Caco-2 (cell line): ENCODE results near the gene ARL6. TPM values are rescaled to one million over a fixed set of nuclear protein-coding genes. Genes with fewer than 3 reads are reported as not detected.

ENCODE experiments used
- BruUV-seq: library from RNA; stranded (reverse); fragments of 400-500 nt; replicated peaks from 2 replicates; lab custom pipeline; 2021; lab: Mats Ljungman, UMichigan
- CTCF ChIA-PET: fragments of 300-600 bp; sonication (Branson Sonifier 250); formaldehyde crosslinking; loops from one replicate; lab custom pipeline; 2022; ENCODE audit warnings: antibody characterized with exemption; lab: Charles Lee
- POLR2A ChIA-PET: fragments of 300-600 bp; sonication (Branson Sonifier 250); formaldehyde crosslinking; loops from one replicate; lab custom pipeline; 2022; ENCODE audit warnings: antibody characterized with exemption; lab: Charles Lee
- DNase-seq, 2 experiments: peaks; one replicate each; pipeline versions ENCODE4 v3.0.0 to v3.0.0-alpha.2; 2020 to 2022
- H3K27me3 ChIP-seq: replicated peaks from 2 replicates; pipeline ENCODE4 v1.6.0; 2011; ENCODE audit warnings: low read length; ENCODE audit not compliant: control insufficient read depth, insufficient read depth
- H3K36me3 ChIP-seq: 2 replicates; pipeline ENCODE4 v1.5.1; 2011; ENCODE audit warnings: low read length; ENCODE audit not compliant: control insufficient read depth, insufficient read depth
- H3K4me1 ChIP-seq: fragments of 250-450 bp; sonication (Bioruptor Pico); 2 replicates; pipeline ENCODE4 v1.5.1; 2020; ENCODE audit warnings: mild to moderate bottlenecking
- H3K4me3 ChIP-seq: 2 replicates; pipeline ENCODE4 v1.5.1; 2011; ENCODE audit warnings: low read depth, mild to moderate bottlenecking, control low read depth, low read length
- H3K9me3 ChIP-seq: fragments of 250-450 bp; sonication (Bioruptor Pico); 2 replicates; pipeline ENCODE4 v1.5.1; 2020; ENCODE audit warnings: mild to moderate bottlenecking, moderate library complexity
- H3K27ac Mint-ChIP-seq: one replicate; pipeline ENCODE4 v1.8.0; 2022; ENCODE audit warnings: mixed read lengths; ENCODE audit not compliant: unreplicated experiment
- H3K27me3 Mint-ChIP-seq: one replicate; pipeline ENCODE4 v1.8.0; 2022; ENCODE audit warnings: mixed read lengths; ENCODE audit not compliant: insufficient read depth, unreplicated experiment
- H3K36me3 Mint-ChIP-seq: one replicate; pipeline ENCODE4 v1.8.0; 2022; ENCODE audit warnings: mild to moderate bottlenecking, mixed read lengths; ENCODE audit not compliant: insufficient read depth, unreplicated experiment
- H3K4me1 Mint-ChIP-seq: one replicate; pipeline ENCODE4 v1.8.0; 2022; ENCODE audit warnings: low read depth, mixed read lengths; ENCODE audit not compliant: unreplicated experiment
- H3K4me3 Mint-ChIP-seq: one replicate; pipeline ENCODE4 v1.8.0; 2022; ENCODE audit warnings: mild to moderate bottlenecking, moderate library complexity, mixed read lengths; ENCODE audit not compliant: unreplicated experiment
- H3K9me3 Mint-ChIP-seq: one replicate; pipeline ENCODE4 v1.8.0; 2022; ENCODE audit warnings: mixed read lengths; ENCODE audit not compliant: unreplicated experiment
- CTCF ChIP-seq, 2 experiments: fragments of 200-600 bp in 1 of 2; IDR thresholded peaks; 1 replicate in 1 of 2; 2 replicates in 1 of 2; pipeline versions ENCODE4 v1.5.1 to v1.8.0; 2011 to 2022; ENCODE audit warnings: antibody characterized with exemption in 1 of 2, control low read depth in 1 of 2, inconsistent platforms in 1 of 2, low read depth in 1 of 2, low read length in 1 of 2, mild to moderate bottlenecking in 1 of 2, moderate library complexity in 1 of 2; ENCODE audit not compliant: insufficient read depth in 1 of 2, severe bottlenecking in 1 of 2, unreplicated experiment in 1 of 2
- intact Hi-C: fragments of 100-400 bp; cut with micrococcal nuclease; formaldehyde crosslinking; loops from one replicate; pipeline ENCODE4 v1.10.0; 2022; ENCODE audit not compliant: unreplicated experiment
- total RNA-seq: library from RNA; stranded (reverse); gene quantifications from 2 replicates; pipeline ENCODE4 v1.2.3, GENCODE V29; 2022

ARL6 gene
- total RNA-seq, 1 experiment from 2014 or later = 2.0 TPM

GRCh38 chr3:97720417-97720816 is 44.1 kb upstream of the ARL6 start:
- ChIA-PET POLR2A (no interaction called here), CTCF (no interaction called here)
- peaks cover 6% of the 10 kb centered on the region for H3K27me3 Mint-ChIP-seq
- Histone ChIP-seq H3K27me3 (no peaks in the 10 kb centered on the region; the same call in 1 of the 2 replicates), H3K4me3 (no peak overlapping the region), H3K36me3 (no peaks in the 10 kb centered on the region), H3K9me3 (no peaks in the 10 kb centered on the region), H3K4me1 (no peaks in the 10 kb centered on the region)
- intact Hi-C loops = no loop called here
- no peaks in the 10 kb centered on the region for H3K9me3 Mint-ChIP-seq
- H3K4me1 Mint-ChIP-seq = no peaks in the 10 kb centered on the region
- BruUV-seq = no TSS peak
- no peaks in the 10 kb centered on the region for H3K36me3 Mint-ChIP-seq
- no peak overlapping the region for H3K27ac Mint-ChIP-seq
- H3K4me3 Mint-ChIP-seq = no peak overlapping the region
- TF ChIP-seq CTCF (IDR thresholded peaks at IDR 0.05; ENCODE audit: insufficient read depth in 1 of 2, low read depth in 1 of 2, low read length in 1 of 2, severe bottlenecking in 1 of 2, unreplicated experiment in 1 of 2) = no peak
- no peak for DNase-seq

DNA sequence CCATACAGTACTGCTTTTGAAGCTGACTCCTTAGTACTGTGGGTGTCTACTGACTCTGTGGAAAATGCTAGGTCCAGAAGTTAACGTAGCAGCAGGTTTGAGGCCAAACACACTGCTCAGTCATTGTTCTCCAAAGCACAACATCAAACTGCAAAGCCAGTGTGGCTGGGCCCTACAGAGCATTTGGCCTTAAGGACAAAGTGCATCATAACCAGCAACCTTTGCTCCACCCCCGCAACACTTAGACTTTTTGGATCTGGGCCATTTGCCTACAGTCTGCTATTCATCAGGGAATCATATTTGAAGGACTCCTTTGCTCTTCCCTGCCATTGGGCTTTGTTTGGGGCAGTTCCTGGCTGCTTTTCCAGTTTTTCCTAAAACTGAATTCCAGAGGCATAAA is 43.1 kb upstream of the ARL6 start:
- no peak for TF ChIP-seq CTCF (IDR thresholded peaks at IDR 0.05; ENCODE audit: insufficient read depth in 1 of 2, low read depth in 1 of 2, low read length in 1 of 2, severe bottlenecking in 1 of 2, unreplicated experiment in 1 of 2)
- ChIA-PET POLR2A (no interaction called here), CTCF (interaction anchor here (0.6 kb wide), 1 partner anchor 152 kb away, joined by 3 read pairs; no protein-coding TSS in a partner anchor)
- Histone ChIP-seq H3K27me3 (no peaks in the 10 kb centered on the region; the same call in 1 of the 2 replicates), H3K4me1 (no peaks in the 10 kb centered on the region), H3K9me3 (no peaks in the 10 kb centered on the region), H3K4me3 (no peak overlapping the region), H3K36me3 (no peaks in the 10 kb centered on the region)
- peaks cover 2% of the 10 kb centered on the region for H3K27me3 Mint-ChIP-seq
- H3K36me3 Mint-ChIP-seq = no peaks in the 10 kb centered on the region
- H3K4me3 Mint-ChIP-seq = no peak overlapping the region
- no peak overlapping the region for H3K27ac Mint-ChIP-seq
- H3K9me3 Mint-ChIP-seq = no peaks in the 10 kb centered on the region
- intact Hi-C loops = no loop called here
- no TSS peak for BruUV-seq
- H3K4me1 Mint-ChIP-seq = no peaks in the 10 kb centered on the region
- DNase-seq = no peak

DNA sequence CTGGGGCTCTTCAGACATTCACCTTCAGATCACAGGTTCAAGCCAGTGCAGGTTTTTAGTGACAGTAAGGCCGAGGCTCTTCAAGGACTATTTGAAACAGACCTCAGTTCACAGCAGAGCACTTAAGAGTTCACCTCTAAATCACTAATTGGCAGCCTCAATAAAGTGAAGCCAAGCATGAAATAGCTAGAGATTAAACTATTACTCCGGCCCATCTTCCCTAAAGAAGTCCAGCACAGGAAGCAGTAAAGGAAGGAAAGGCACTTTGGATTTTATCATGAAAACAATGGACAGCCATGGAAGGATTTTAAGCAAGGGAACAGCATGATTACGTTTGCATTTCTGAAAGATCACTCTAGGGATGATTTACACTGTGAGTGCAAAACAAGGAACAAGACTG is 27.6 kb upstream of the ARL6 start:
- H3K36me3 ChIP-seq = no peaks in the 10 kb centered on the region
- ChIA-PET POLR2A (no interaction called here), CTCF (no interaction called here)
- no peaks in the 10 kb centered on the region for H3K4me1 ChIP-seq
- TF ChIP-seq CTCF (IDR thresholded peaks at IDR 0.05; ENCODE audit: insufficient read depth in 1 of 2, low read depth in 1 of 2, low read length in 1 of 2, severe bottlenecking in 1 of 2, unreplicated experiment in 1 of 2) = no peak
- Mint-ChIP-seq H3K4me1 (no peaks in the 10 kb centered on the region), H3K4me3 (no peak overlapping the region), H3K9me3 (no peaks in the 10 kb centered on the region), H3K27ac (no peak overlapping the region), H3K36me3 (no peaks in the 10 kb centered on the region), H3K27me3 (peaks cover 2% of the 10 kb centered on the region)
- no peak overlapping the region for H3K4me3 ChIP-seq
- H3K9me3 ChIP-seq = no peaks in the 10 kb centered on the region
- no peaks in the 10 kb centered on the region for H3K27me3 ChIP-seq
- no TSS peak for BruUV-seq
- no peak for DNase-seq
- intact Hi-C loops = no loop called here
